ENCODE data around the gene DCBLD2.

DNA sequence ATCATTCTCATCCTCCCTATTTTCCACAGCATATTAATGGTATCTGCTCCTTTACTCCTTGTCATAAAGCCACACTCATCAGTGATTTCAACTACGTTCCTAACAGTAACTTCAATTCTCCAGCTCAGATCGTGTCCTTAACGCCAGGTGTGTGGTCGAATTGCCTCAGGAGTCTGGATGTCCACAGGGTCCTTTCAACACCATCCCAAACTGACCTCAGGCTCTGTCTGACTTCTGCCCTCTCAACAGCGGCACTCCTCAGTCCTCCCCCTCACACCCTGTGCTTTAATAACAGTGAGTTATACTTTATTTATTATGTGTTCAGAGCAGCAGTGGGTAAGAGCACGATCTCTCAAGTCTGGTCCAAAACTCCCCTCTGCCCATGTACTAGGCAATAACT, 95.9 kb downstream of the DCBLD2 start:
- no peak for TF ChIP-seq ZNF136 (CRISPR knock-in tag; IDR thresholded peaks at IDR 0.05; ENCODE audit: low read depth)
- TF ChIP-seq ATF2 (CRISPR knock-in tag; IDR thresholded peaks at IDR 0.05), result no peak
- TF ChIP-seq, protein P1, sequence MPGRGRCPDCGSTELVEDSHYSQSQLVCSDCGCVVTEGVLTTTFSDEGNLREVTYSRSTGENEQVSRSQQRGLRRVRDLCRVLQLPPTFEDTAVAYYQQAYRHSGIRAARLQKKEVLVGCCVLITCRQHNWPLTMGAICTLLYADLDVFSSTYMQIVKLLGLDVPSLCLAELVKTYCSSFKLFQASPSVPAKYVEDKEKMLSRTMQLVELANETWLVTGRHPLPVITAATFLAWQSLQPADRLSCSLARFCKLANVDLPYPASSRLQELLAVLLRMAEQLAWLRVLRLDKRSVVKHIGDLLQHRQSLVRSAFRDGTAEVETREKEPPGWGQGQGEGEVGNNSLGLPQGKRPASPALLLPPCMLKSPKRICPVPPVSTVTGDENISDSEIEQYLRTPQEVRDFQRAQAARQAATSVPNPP (CRISPR knock-in tag; IDR thresholded peaks at IDR 0.05), result no peak
- no peak for TF ChIP-seq ZNF446 (CRISPR knock-in tag; IDR thresholded peaks at IDR 0.05)
- TF ChIP-seq CHD2 (IDR thresholded peaks at IDR 0.05; ENCODE audit: low read depth, low read length), result no peak
- no peak for TF ChIP-seq ESRRA (CRISPR knock-in tag; IDR thresholded peaks at IDR 0.05; ENCODE audit: low read depth)

Measured in HepG2 (cell line).